Measurements from ENCODE around the gene BSDC1. TPM values are rescaled to one million over a fixed set of nuclear protein-coding genes. Genes with fewer than 3 reads are reported as not detected.
"Not testable (repeated sequence)": the region's sequence is repeated elsewhere in the genome, so short reads cannot be mapped to it uniquely, and the experiment has no call there.

Gene BSDC1
- total RNA-seq, 1 donor: 68.0 TPM

- TF ChIP-seq, protein P1, sequence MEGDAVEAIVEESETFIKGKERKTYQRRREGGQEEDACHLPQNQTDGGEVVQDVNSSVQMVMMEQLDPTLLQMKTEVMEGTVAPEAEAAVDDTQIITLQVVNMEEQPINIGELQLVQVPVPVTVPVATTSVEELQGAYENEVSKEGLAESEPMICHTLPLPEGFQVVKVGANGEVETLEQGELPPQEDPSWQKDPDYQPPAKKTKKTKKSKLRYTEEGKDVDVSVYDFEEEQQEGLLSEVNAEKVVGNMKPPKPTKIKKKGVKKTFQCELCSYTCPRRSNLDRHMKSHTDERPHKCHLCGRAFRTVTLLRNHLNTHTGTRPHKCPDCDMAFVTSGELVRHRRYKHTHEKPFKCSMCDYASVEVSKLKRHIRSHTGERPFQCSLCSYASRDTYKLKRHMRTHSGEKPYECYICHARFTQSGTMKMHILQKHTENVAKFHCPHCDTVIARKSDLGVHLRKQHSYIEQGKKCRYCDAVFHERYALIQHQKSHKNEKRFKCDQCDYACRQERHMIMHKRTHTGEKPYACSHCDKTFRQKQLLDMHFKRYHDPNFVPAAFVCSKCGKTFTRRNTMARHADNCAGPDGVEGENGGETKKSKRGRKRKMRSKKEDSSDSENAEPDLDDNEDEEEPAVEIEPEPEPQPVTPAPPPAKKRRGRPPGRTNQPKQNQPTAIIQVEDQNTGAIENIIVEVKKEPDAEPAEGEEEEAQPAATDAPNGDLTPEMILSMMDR (IDR thresholded peaks at IDR 0.05; ENCODE audit: extremely low read depth, low read depth, low read length): no peak
- Histone ChIP-seq H3K4me2 (ENCODE audit: insufficient read depth, low read length) (no peak overlapping the region), H3K79me2 (ENCODE audit: insufficient read depth, low read length) (no peaks in the 10 kb centered on the region), H3K9me3 (ENCODE audit: low read depth, low read length) (no peaks in the 10 kb centered on the region), H3K36me3 (ENCODE audit: insufficient read depth, low read length) (no peaks in the 10 kb centered on the region), H3K4me1 (ENCODE audit: insufficient read depth, low read length) (peaks cover 8% of the 10 kb centered on the region), H3K27ac (ENCODE audit: low read depth, low read length) (no peak overlapping the region), H4K20me1 (ENCODE audit: insufficient read depth, low read length) (no peaks in the 10 kb centered on the region), H2AFZ (ENCODE audit: low read length) (no peak overlapping the region), H3K4me3 (ENCODE audit: insufficient read depth, low read length) (no peak overlapping the region), H3K27me3 (ENCODE audit: insufficient read depth, low read length) (peaks cover 3% of the 10 kb centered on the region)
- DNase-seq (ENCODE audit: insufficient read length, low spot score, missing footprints): no peak
These were observed 10.7 kb upstream of the BSDC1 start for GRCh38 chr1:32404946-32405345.

DNA sequence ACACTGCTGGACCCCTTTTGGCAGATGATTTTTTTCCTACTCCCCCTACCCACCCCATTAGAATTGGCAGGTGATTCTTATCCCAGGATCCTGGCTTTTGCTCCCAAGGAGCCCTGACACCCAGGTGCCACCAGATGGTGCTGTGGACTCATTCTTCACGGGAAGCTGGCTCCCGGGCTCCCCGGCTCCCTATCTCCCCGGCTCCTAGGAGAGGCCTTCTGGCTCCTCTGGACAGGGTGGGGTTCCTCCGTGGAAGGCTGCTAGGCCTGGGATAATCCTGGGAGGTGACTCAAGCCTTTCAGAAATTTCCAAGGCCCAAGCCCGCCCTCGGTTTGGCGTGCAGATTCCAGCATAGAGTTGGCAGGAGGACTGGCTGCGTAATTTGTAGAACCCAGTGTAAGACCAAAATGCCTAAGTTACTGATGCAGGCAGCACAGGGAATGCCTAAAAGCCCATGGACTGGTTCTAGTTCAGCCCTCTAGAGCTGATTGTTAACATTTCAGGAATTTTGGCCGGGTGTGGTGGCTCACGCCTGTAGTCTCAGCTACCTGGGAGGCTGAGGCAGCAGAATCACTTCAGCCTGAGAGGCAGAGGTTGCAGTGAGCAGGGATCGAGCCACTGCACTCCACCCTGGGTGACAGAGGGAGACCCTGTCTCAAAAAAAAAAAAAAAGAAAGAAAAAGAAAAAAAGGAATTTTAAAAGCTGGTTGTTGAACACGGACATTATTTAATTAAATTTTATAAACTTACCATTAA, 6.8 kb upstream of the BSDC1 start:
- Histone ChIP-seq H4K20me1 (ENCODE audit: insufficient read depth, low read length) (no peaks in the 10 kb centered on the region), H2AFZ (ENCODE audit: low read length) (peak overlapping the region; percentile 75), H3K79me2 (ENCODE audit: insufficient read depth, low read length) (no peaks in the 10 kb centered on the region), H3K4me3 (ENCODE audit: insufficient read depth, low read length) (no peak overlapping the region), H3K4me2 (ENCODE audit: insufficient read depth, low read length) (peak overlapping the region; percentile 57), H3K27me3 (ENCODE audit: insufficient read depth, low read length) (no peaks in the 10 kb centered on the region), H3K4me1 (ENCODE audit: insufficient read depth, low read length) (peaks cover 8% of the 10 kb centered on the region), H3K27ac (ENCODE audit: low read depth, low read length) (peak overlapping the region; percentile 76), H3K9me3 (ENCODE audit: low read depth, low read length) (no peaks in the 10 kb centered on the region), H3K36me3 (ENCODE audit: insufficient read depth, low read length) (no peaks in the 10 kb centered on the region)
- TF ChIP-seq, protein P1 (IDR thresholded peaks at IDR 0.05; ENCODE audit: extremely low read depth, low read depth, low read length): peak; percentile 94
- DNase-seq (ENCODE audit: insufficient read length, low spot score, missing footprints): peak; percentile 97

- no peak for DNase-seq (ENCODE audit: insufficient read length, low spot score, missing footprints)
- Histone ChIP-seq H3K4me3 (ENCODE audit: insufficient read depth, low read length) (no peak overlapping the region), H2AFZ (ENCODE audit: low read length) (no peak overlapping the region), H3K4me2 (ENCODE audit: insufficient read depth, low read length) (no peak overlapping the region), H3K79me2 (ENCODE audit: insufficient read depth, low read length) (no peaks in the 10 kb centered on the region), H3K4me1 (ENCODE audit: insufficient read depth, low read length) (peaks cover 15% of the 10 kb centered on the region), H3K36me3 (ENCODE audit: insufficient read depth, low read length) (no peaks in the 10 kb centered on the region), H3K27me3 (ENCODE audit: insufficient read depth, low read length) (no peaks in the 10 kb centered on the region), H4K20me1 (ENCODE audit: insufficient read depth, low read length) (no peaks in the 10 kb centered on the region), H3K27ac (ENCODE audit: low read depth, low read length) (no peak overlapping the region), H3K9me3 (ENCODE audit: low read depth, low read length) (no peaks in the 10 kb centered on the region)
- TF ChIP-seq, protein P1 (IDR thresholded peaks at IDR 0.05; ENCODE audit: extremely low read depth, low read depth, low read length): no peak
These were observed 5.6 kb upstream of the BSDC1 start for GRCh38 chr1:32399843-32400242.

GRCh38 chr1:32398401-32398800, 4.2 kb upstream of the BSDC1 start:
- no peaks in the 10 kb centered on the region for H3K36me3 ChIP-seq (ENCODE audit: insufficient read depth, low read length)
- no peak overlapping the region for H3K4me2 ChIP-seq (ENCODE audit: insufficient read depth, low read length)
- no peaks in the 10 kb centered on the region for H3K9me3 ChIP-seq (ENCODE audit: low read depth, low read length)
- H3K27me3 ChIP-seq (ENCODE audit: insufficient read depth, low read length): no peaks in the 10 kb centered on the region
- no peak overlapping the region for H3K4me3 ChIP-seq (ENCODE audit: insufficient read depth, low read length)
- peaks cover 8% of the 10 kb centered on the region for H3K79me2 ChIP-seq (ENCODE audit: insufficient read depth, low read length)
- H2AFZ ChIP-seq (ENCODE audit: low read length): peak overlapping the region; percentile 10
- TF ChIP-seq, protein P1 (IDR thresholded peaks at IDR 0.05; ENCODE audit: extremely low read depth, low read depth, low read length): no peak
- H3K4me1 ChIP-seq (ENCODE audit: insufficient read depth, low read length): peaks cover 18% of the 10 kb centered on the region
- no peak overlapping the region for H3K27ac ChIP-seq (ENCODE audit: low read depth, low read length)
- peaks cover under 1% of the 10 kb centered on the region for H4K20me1 ChIP-seq (ENCODE audit: insufficient read depth, low read length)
- DNase-seq (ENCODE audit: insufficient read length, low spot score, missing footprints): no peak

- not testable (repeated sequence) for DNase-seq (ENCODE audit: insufficient read length, low spot score, missing footprints); H3K9me3 ChIP-seq (ENCODE audit: low read depth, low read length); H3K4me2 ChIP-seq (ENCODE audit: insufficient read depth, low read length); H2AFZ ChIP-seq (ENCODE audit: low read length); H3K27me3 ChIP-seq (ENCODE audit: insufficient read depth, low read length); H3K27ac ChIP-seq (ENCODE audit: low read depth, low read length); H4K20me1 ChIP-seq (ENCODE audit: insufficient read depth, low read length); H3K36me3 ChIP-seq (ENCODE audit: insufficient read depth, low read length); H3K4me3 ChIP-seq (ENCODE audit: insufficient read depth, low read length)
- Histone ChIP-seq H3K4me1 (ENCODE audit: insufficient read depth, low read length) (peaks cover 27% of the 10 kb centered on the region), H3K79me2 (ENCODE audit: insufficient read depth, low read length) (peaks cover 26% of the 10 kb centered on the region)
These were observed 2.3 kb upstream of the BSDC1 start for GRCh38 chr1:32396524-32396923.

Data from osteoblast (primary cell).